ENCODE data around the gene TRIM63.

DNA sequence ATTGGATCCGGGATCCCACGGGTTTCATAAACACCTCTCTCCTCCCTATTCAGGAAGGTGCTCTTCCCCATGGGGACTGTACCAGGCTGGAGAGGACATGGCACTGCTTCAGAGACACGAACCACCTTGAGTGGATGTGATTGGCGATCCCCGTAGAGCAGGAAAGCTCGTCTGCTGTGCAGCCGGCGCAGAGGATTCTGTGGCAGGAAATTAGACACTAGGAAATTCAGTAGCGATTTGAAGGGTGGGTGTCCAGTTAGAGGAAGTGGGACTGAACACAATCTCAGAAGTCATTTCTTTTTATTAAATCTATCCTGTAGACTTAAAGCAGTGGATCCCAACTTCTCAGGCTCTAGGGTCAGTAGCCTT is 45.0 kb upstream of the TRIM63 start:
- TF ChIP-seq, protein P1, sequence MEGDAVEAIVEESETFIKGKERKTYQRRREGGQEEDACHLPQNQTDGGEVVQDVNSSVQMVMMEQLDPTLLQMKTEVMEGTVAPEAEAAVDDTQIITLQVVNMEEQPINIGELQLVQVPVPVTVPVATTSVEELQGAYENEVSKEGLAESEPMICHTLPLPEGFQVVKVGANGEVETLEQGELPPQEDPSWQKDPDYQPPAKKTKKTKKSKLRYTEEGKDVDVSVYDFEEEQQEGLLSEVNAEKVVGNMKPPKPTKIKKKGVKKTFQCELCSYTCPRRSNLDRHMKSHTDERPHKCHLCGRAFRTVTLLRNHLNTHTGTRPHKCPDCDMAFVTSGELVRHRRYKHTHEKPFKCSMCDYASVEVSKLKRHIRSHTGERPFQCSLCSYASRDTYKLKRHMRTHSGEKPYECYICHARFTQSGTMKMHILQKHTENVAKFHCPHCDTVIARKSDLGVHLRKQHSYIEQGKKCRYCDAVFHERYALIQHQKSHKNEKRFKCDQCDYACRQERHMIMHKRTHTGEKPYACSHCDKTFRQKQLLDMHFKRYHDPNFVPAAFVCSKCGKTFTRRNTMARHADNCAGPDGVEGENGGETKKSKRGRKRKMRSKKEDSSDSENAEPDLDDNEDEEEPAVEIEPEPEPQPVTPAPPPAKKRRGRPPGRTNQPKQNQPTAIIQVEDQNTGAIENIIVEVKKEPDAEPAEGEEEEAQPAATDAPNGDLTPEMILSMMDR (IDR thresholded peaks at IDR 0.05): no peak
- TF ChIP-seq EZH2 (IDR thresholded peaks at IDR 0.05; ENCODE audit: borderline replicate concordance, insufficient read depth, low read depth, low read length, poor library complexity, severe bottlenecking): no peak

Measured in B cell (primary cell).